Measurements from ENCODE around the gene DGKD.

DGKD gene

GRCh38 chr2:233464056-233464455 is 109.8 kb downstream of the DGKD start:
- DNase-seq, result no peak

- no peak for DNase-seq
Observed at GRCh38 chr2:233464531-233465240, 110.4 kb downstream of the DGKD start.

- DNase-seq, result no peak
Observed at GRCh38 chr2:233466991-233467603, 112.8 kb downstream of the DGKD start.

GRCh38 chr2:233468047-233468740 is 113.9 kb downstream of the DGKD start:
- no peak for DNase-seq

DNA sequence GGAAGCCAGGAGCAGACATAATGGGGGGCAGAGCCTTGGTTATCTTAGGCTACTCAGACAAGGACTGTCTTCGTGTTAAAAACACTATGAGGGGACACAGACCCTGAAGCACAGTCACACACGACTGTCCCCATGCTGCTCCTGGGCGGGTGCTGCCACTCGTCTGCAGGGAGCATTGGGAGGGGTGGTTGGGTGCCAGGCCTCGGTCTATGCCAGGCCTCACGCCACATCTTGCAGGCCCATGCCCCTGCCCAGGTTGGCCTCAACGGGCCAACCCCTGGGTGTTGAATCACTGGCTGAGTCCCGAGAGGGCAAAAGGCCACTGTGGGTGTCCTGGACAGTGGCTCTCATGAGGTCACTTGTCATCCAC is 114.4 kb downstream of the DGKD start:
- DNase-seq, result no peak

- DNase-seq, result no peak
Observed at GRCh38 chr2:233469261-233470010, 115.1 kb downstream of the DGKD start.

DNA sequence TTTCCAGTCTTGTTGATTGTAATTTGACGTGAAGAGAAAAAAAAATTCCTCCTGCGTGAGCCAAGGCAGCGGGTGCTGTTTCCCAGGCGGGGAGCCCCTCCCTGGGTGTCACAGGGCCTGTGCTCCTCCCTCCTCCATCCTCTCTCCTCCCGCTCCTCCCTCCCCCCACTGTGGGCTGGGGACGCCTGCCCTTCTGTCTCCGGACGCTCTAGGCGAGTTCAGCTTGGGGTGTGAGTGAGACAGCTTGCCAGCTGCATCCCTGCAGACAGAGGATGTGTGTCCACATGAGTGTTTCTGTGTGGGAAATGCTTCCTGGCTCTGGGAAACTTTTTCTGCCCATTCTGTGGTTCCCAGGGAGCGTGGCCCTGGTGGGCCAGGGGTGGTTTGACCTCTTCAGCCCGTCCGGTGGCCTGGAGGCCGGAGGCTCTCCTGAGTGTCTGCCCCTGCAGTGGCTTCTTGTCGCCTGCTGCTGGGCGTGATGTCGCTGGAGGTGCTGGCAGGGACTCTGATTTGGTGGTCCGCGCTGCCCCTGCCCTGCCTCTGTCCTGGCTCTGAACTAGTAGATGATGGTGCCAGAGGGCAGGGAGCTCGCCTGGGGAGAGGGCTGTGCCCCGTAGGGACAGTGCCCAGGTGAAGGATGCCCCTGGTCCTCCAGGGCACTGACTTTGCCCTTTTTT is 115.9 kb downstream of the DGKD start:
- no peak for DNase-seq

DNA sequence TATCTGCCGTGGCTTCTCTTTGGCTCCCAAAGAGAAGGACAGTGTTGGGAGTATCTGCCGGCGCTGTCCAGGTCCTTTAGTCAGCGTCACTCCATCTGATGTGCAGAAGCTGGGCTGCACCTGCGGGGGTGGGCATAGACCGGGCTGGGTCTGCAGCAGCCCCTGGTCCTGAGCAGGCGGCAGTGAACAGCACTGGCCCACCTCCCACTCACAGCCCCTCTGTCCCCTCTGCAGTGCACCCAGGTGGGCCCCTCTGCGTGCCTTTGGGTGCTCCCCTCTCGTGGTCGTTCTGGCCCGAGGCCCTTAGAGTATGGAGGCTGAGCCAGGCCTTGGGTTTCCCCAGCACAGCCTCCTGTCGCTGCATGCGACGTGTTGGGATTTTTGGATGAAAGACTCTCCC is 116.5 kb downstream of the DGKD start:
- no peak for DNase-seq

- DNase-seq, result no peak
Observed at GRCh38 chr2:233471291-233472035, 117.2 kb downstream of the DGKD start.

- DNase-seq, result no peak
Observed at GRCh38 chr2:233473386-233473791, 119.1 kb downstream of the DGKD start.

GRCh38 chr2:233473878-233474277 is 119.6 kb downstream of the DGKD start:
- DNase-seq, result no peak

DNA sequence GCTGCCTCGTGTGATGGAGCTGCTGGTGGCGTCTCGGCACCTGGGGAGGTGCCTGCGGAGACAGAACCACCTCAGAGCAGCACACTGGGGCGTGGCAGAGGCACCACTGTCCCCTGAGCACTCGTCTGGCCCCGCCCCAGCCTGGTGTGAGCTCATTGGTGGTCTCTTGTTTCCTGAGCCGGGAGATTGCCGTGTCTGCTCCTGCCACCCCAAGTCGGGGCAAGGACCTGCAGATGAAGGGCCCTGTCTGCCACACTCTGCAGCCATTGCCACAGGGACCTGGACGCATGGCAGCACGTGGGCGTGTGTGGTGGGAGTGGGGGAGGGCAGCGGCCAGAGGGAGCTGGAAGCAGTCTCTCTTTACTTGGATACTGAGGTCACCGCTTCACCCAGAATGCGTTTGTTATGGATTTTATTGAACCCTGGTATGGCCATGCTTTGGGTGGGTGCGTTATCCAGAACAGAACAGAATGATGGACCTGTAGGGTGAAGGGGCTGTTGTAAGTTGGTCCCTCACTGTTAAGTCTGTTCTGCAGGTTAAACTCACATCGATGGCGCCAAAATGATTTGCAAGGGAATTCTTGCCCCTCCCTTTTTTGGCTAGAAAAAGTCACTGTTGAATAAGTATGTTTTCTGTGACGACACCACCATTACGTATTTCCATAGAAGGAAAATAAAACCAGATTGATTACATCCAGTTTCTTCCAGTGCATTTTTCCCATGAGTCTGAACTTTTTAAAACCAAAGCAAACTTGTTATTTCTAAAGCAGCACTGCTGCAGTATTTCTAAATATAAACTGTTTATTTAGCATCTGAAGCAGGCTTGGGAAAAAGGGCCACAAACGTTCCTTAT is 120.2 kb downstream of the DGKD start:
- no peak for DNase-seq

DNA sequence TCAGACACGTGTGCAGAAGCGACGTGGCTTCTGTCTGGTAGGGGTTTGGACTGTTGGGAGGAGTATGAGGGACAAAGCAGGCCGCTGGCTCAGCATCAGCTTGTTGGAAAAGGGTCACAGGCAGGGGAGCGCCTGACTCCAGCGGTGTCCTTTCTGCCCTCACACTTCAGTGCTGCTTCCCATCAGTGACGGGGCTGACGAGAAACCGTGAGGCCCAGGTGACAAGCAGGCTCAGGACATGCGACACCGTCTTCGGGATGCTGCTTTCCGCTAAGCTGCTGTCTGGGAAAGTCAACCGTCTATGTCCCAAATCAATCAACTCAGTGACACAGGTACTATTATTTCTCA is 121.7 kb downstream of the DGKD start:
- no peak for DNase-seq

DNA sequence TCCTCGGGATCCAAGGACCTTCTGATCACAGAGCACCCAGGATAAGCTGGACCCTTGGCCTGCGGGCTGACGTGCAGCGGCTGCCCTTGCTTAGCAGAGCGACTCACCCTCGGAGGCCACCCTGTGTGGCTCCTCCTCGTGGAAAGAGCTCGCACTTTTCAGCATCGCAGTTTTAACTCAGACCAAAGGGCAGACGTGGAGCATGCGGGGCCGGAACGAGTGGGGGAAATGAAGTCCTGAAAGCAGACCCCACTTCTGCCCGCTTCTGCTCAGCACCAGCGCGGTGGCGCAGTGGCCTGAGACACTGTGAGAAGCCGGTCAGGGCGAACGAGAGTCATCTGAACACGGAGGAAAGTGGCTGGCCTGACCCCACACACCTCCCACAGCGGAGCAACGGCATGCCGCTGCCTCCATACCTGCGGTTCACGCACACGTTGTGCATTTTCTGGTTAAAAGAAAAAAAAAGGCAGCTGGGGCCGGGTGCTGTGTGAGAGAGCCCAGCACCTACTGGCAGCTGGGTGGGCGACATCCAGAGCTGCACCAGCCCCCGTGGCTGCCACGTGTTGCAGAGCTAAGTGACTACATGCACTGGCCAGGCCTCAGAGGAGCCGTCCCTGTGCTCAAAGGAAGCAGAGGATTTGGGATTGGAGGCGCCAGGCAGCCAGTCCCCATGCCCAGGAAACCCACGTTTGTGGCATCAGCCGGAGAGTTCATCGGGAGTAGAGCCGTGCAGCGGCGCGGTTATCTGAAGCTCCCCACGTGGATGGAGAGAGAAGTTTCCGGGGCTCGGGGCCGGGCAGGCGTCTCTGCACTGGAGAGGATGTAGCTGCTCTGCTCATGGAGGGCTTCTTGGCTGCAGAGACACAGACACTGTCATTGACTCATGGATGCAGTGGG is 122.6 kb downstream of the DGKD start:
- DNase-seq, result no peak

GRCh38 chr2:233477548-233478433 is 123.5 kb downstream of the DGKD start:
- DNase-seq, result no peak

DNA sequence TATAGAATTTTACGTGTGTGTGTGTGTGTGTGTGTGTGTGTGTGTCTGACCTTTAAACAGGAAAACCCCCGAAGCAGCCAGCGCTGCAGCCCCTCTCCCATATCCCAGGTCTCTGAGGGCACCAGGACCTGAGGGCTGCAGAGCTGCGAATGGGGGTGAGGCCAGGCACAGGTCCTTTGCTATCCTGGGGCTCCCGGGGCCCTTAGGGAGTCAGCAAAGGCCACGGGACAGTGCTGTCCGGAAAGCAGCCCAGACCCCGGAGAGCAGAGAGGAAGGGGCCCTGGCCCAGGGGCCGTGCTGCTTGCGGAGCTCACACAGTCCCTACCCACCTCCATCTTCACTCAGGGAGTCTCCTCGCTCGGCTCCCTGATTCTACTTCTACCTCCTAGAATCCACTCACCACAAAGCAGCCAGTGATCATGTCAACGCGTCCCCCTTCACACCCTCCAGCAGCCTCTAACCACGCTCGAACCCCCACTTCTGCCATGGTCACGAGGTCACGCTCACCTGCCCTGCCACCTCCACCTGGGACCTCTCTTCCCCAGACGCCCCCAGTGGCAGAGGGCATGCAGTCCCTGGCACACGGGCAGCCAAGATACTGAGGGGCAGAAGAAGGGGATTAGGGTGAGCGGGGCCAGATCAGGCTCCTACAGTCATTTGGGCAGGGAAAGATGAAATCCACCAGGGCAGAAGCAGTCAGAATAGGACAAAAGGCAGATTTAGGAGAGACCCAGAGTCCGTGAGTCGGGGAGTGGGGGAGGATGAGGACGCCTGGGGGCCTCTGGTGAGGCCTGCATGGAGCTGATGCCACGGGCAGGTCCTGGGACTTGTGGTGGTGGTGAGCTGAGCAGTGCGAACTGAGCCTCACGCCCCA is 125.6 kb downstream of the DGKD start:
- DNase-seq, result no peak

DNA sequence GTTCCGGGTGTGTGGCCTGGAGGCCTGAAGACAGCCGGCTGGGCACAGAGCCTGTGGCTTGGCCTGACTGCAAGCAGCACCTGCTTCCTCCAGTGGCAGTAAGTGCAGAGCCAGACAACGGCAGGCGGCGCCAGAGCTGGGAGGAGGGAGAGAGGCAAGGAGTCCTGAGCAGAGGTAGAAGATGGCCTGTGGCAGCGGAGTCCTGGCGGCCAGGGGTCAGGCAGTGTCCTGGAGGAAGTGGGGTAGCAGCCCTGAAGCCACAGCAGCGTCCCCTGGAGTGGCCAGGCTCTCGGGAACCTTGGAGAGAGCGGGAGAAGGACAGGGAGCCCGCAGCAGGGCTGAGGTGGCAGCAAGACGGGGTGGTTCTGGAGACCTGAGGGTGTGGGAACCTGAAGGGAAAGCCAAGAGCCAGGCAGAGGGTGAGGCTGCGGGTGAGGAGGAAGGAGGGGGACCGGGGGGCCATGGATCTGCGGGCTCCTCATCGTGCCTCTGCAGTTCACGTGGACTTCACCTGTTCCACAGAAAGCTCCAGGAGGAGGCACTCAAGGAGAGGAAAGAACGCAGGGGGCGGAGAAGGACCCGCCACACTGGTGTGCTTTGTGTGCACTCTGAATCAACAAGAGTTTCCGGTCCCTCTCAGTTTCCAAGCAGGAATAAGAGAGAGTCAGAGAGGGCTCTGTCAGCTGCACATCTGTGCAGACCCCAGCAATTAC is 126.4 kb downstream of the DGKD start:
- peak; percentile 57 for DNase-seq
